ENCODE data around the gene LMO7. TPM values are rescaled to one million over a fixed set of nuclear protein-coding genes. Genes with fewer than 3 reads are reported as not detected.

The LMO7 gene
- total RNA-seq, 6 experiments from 2014 or later, result 682 to 843 (median 813) TPM

GRCh38 chr13:75825161-75825560 lies 189.0 kb downstream of the LMO7 start:
- Mint-ChIP-seq H3K4me1 (ENCODE audit: low read depth) (peaks cover 49% of the 10 kb centered on the region), H3K4me3 (no peak overlapping the region), H3K9me3 (peaks cover 29% of the 10 kb centered on the region), H3K36me3 (ENCODE audit: low read depth) (peaks cover 74% of the 10 kb centered on the region), H3K27ac (no peak overlapping the region), H3K27me3 (ENCODE audit: insufficient read depth) (peaks cover 70% of the 10 kb centered on the region)
- no peak for DNase-seq
- no peak for TF ChIP-seq CTCF (IDR thresholded peaks at IDR 0.05)

GRCh38 chr13:75825594-75825993 lies 189.5 kb downstream of the LMO7 start:
- H3K4me3 Mint-ChIP-seq, result no peak overlapping the region
- peaks cover 69% of the 10 kb centered on the region for H3K27me3 Mint-ChIP-seq (ENCODE audit: insufficient read depth)
- H3K27ac Mint-ChIP-seq, result no peak overlapping the region
- H3K36me3 Mint-ChIP-seq (ENCODE audit: low read depth), result peaks cover 75% of the 10 kb centered on the region
- no peak for DNase-seq
- no peak for TF ChIP-seq CTCF (IDR thresholded peaks at IDR 0.05)
- H3K4me1 Mint-ChIP-seq (ENCODE audit: low read depth), result peaks cover 53% of the 10 kb centered on the region
- H3K9me3 Mint-ChIP-seq, result peaks cover 30% of the 10 kb centered on the region

- peaks cover 31% of the 10 kb centered on the region for H3K9me3 Mint-ChIP-seq
- peaks cover 61% of the 10 kb centered on the region for H3K4me1 Mint-ChIP-seq (ENCODE audit: low read depth)
- DNase-seq, result no peak
- peak overlapping the region; percentile 60; the same call in 1 of the 2 replicates for H3K4me3 Mint-ChIP-seq
- H3K36me3 Mint-ChIP-seq (ENCODE audit: low read depth), result peaks cover 78% of the 10 kb centered on the region
- H3K27ac Mint-ChIP-seq, result peak overlapping the region; percentile 72
- peaks cover 70% of the 10 kb centered on the region for H3K27me3 Mint-ChIP-seq (ENCODE audit: insufficient read depth)
- no peak for TF ChIP-seq CTCF (IDR thresholded peaks at IDR 0.05)
Measured at GRCh38 chr13:75826391-75826790, 190.3 kb downstream of the LMO7 start.

- Mint-ChIP-seq H3K27me3 (ENCODE audit: insufficient read depth) (peaks cover 74% of the 10 kb centered on the region), H3K4me3 (peak overlapping the region; percentile 17), H3K27ac (peak overlapping the region; percentile 67), H3K9me3 (peaks cover 44% of the 10 kb centered on the region), H3K36me3 (ENCODE audit: low read depth) (peaks cover 74% of the 10 kb centered on the region), H3K4me1 (ENCODE audit: low read depth) (peaks cover 72% of the 10 kb centered on the region)
- DNase-seq, result no peak
- TF ChIP-seq CTCF (IDR thresholded peaks at IDR 0.05), result no peak
Measured at GRCh38 chr13:75829830-75830229, 193.7 kb downstream of the LMO7 start.

- Mint-ChIP-seq H3K36me3 (ENCODE audit: low read depth) (peaks cover 78% of the 10 kb centered on the region), H3K27ac (peak overlapping the region; percentile 67), H3K9me3 (peaks cover 44% of the 10 kb centered on the region), H3K27me3 (ENCODE audit: insufficient read depth) (peaks cover 66% of the 10 kb centered on the region), H3K4me1 (ENCODE audit: low read depth) (peaks cover 72% of the 10 kb centered on the region), H3K4me3 (peak overlapping the region; percentile 72)
- TF ChIP-seq CTCF (IDR thresholded peaks at IDR 0.05), result no peak
- DNase-seq, result peak; percentile 56
Measured at GRCh38 chr13:75830842-75831241, 194.7 kb downstream of the LMO7 start.

GRCh38 chr13:75831389-75831788 lies 195.3 kb downstream of the LMO7 start:
- TF ChIP-seq CTCF (IDR thresholded peaks at IDR 0.05), result no peak
- Mint-ChIP-seq H3K36me3 (ENCODE audit: low read depth) (peaks cover 78% of the 10 kb centered on the region), H3K4me1 (ENCODE audit: low read depth) (peaks cover 72% of the 10 kb centered on the region), H3K9me3 (peaks cover 48% of the 10 kb centered on the region), H3K27ac (peak overlapping the region; percentile 67), H3K27me3 (ENCODE audit: insufficient read depth) (peaks cover 67% of the 10 kb centered on the region), H3K4me3 (peak overlapping the region; percentile 72; the same call in 1 of the 2 replicates)
- DNase-seq, result no peak
